ENCODE results near the gene ECEL1.

DNA sequence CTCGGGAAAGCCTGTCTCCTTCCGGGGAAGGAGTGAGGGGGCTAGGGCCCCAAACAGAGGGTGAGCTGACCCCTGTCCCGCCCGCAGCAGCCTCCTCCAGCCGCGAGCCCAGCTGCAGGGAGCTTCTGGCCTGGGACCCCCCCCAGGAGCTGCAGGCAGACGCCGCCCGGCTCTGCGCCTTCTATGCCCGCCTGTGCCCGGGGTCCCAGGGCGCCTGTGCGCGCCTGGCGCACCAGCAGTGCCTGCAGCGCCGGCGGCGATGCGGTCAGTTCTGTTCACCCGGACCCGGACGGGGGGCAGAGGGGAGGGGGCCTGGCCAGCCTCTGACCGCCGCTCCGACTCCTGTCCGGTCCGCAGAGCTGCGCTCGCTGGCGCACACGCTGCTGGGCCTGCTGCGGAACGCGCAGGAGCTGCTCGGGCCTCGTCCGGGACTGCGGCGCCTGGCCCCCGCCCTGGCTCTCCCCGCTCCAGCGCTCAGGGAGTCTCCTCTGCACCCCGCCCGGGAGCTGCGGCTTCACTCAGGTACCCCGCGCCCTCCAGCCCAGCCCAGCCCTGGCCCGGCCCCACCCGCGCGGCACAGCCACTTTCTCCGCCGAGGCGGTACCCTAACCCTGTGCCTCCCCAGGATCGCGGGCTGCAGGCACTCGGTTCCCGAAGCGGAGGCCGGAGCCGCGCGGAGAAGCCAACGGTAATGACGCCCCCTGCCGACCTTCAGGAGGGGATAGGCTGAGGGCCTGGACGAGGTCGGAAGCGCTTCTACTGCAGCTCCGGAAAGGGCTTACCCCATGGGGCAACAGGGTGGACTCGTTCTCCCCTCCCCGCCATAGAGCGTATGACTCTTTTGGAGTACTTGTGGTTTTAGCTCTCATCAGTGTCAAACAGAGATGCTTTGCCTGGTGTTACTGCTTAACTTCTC is 36.3 kb upstream of the ECEL1 start:
- TF ChIP-seq RFX5 (IDR thresholded peaks at IDR 0.05; ENCODE audit: low read depth, low read length) (no peak), POLR2AphosphoS5 (IDR thresholded peaks at IDR 0.05; ENCODE audit: control insufficient read depth, insufficient read depth, low read depth, low read length) (no peak), MAX (CRISPR knock-in tag; IDR thresholded peaks at IDR 0.05) (no peak), HNRNPH1 (optimal IDR thresholded peaks at IDR 0.05; ENCODE audit: low read depth, low read length) (no peak), POLR2A (conservative IDR thresholded peaks at IDR 0.05) (no peak), CBFA2T2 (conservative IDR thresholded peaks at IDR 0.05) (no peak), ELF4 (CRISPR knock-in tag; IDR thresholded peaks at IDR 0.05) (no peak), CTCF (IDR thresholded peaks at IDR 0.05 in 2 of 3, conservative IDR thresholded peaks at IDR 0.05 in 1 of 3; ENCODE audit: insufficient read depth in 2 of 3, low read depth in 1 of 3, low read length in 3 of 3) (peak; percentile 32 to 49 (median 35); a peak in 5 of 6 replicates), XRCC5 (IDR thresholded peaks at IDR 0.05; ENCODE audit: low read depth, low read length) (no peak), ELF1 (tag; IDR thresholded peaks at IDR 0.05) (no peak), PPARD (CRISPR knock-in tag; IDR thresholded peaks at IDR 0.05) (no peak), E2F8 (IDR thresholded peaks at IDR 0.05; ENCODE audit: low read depth, partially characterized antibody) (no peak), STAT5B (CRISPR knock-in tag; IDR thresholded peaks at IDR 0.05) (no peak)
- TF ChIP-seq, protein P1, sequence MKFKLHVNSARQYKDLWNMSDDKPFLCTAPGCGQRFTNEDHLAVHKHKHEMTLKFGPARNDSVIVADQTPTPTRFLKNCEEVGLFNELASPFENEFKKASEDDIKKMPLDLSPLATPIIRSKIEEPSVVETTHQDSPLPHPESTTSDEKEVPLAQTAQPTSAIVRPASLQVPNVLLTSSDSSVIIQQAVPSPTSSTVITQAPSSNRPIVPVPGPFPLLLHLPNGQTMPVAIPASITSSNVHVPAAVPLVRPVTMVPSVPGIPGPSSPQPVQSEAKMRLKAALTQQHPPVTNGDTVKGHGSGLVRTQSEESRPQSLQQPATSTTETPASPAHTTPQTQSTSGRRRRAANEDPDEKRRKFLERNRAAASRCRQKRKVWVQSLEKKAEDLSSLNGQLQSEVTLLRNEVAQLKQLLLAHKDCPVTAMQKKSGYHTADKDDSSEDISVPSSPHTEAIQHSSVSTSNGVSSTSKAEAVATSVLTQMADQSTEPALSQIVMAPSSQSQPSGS (CRISPR knock-in tag; IDR thresholded peaks at IDR 0.05), result no peak
